Germinal center (tissue), 1 donor: ENCODE results near the gene HAAO.

Source experiments
- DNase-seq: peaks from one replicate; pipeline ENCODE4 v3.0.0; 2012; ENCODE audit warnings: mixed read lengths, low spot score

HAAO gene

GRCh38 chr2:42792087-42792582 lies 248 bp downstream of the HAAO start:
- DNase-seq: peak; percentile 71

DNA sequence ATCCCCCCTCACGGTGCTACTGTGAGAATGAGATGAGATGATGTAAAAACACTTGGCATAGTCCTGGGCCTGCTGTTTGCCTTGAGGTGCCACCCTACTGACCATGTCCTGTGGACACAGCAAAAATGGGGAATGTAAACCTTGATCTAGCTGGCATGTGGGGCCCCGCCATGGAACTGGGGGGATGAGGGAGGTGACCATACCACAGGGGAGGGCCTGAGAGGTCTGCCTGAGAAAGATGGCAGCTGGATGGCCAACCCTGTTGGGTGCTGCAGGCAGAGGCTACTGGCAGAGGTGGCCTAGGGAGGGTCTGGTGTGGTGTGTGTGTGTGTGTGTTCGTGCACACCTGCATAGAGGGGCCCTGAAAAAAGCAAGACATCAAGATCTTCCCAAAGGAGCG lies 777 bp downstream of the HAAO start:
- no peak for DNase-seq

DNA sequence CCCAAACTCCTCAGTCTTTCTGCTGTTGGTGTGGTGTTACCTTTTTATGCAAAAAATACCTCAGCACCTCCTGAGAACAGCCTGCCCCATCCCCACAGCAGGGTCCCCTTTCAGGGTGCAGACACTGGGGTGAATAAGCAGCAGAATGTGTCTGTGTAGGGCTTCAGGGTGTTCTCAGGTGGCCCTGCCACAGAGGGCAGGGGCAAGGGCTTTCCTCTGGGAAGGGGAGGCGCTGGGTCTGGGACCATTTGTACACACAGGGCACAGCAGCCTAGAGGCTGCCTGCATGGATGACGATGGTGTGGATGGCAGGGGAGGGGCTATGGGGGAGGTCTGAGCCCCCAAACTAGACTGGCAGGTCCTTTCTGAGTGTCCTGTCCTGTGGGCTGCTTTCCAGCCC lies 2.6 kb downstream of the HAAO start:
- no peak for DNase-seq

DNA sequence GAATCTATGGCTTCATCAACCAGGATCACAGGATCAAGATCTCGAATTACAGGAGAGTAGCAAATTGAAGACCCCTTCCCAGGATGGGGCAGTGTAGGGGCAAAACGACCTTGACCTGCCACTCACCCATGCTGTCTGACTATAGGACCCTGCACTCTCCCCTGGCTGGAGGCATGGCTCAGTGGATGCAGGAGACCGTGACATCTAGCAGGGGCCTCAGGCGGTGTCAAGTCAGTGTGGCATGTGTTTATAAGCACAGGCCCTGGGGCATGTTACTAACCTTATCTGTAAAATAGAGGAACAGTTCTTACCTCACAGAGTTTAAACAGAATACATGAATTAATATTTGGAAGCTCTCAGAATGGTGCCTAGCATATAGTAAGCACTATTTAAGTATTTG lies 3.5 kb downstream of the HAAO start:
- DNase-seq: no peak

- DNase-seq: no peak
Measured at GRCh38 chr2:42788478-42788793, 3.9 kb downstream of the HAAO start.

GRCh38 chr2:42787788-42788477 lies 4.5 kb downstream of the HAAO start:
- DNase-seq: no peak

GRCh38 chr2:42787424-42787787 lies 5.0 kb downstream of the HAAO start:
- DNase-seq: no peak

- DNase-seq: no peak
Measured at GRCh38 chr2:42786561-42787345, 5.6 kb downstream of the HAAO start.

- DNase-seq: no peak
Measured at GRCh38 chr2:42784204-42784880, 8.0 kb downstream of the HAAO start.

DNA sequence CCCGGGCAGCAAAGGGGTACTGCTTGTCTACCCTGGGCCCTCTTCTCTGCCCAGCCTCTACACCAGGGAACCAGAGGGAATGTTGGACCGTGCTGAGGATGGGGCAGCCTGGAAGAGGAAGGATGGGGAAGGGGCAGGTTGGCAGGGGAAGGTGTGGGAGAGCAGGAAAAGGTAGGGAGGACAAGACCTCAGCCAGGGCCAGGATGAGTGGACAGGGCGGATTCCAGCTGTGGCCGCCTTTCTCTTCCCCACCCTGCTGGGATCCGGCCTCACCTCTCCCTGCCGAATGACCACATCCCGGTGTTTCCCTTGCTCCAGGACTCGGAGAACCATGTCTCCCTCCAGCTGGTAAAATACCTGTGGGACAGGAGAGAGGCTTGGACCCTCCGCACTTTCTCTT lies 8.9 kb downstream of the HAAO start:
- no peak for DNase-seq

DNA sequence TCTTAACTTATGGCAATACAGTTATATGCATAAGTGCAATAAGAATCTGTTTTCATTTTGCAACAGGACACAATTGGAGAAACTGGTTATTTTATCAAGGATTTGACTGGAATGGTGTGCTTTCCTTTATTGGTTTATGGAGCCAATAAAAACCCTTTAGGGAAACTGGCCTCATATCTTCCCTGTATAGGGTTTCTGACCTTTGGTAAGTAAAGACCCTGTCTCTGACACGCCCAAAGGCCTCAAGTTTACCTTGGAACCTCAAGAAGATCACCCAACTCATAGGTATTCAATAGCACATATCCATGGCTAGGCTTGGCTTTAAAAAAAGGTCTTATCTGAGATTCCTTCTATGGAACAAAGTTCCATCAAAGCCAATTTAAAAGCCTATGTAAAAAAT lies 11.2 kb downstream of the HAAO start:
- DNase-seq: no peak

- no peak for DNase-seq
Measured at GRCh38 chr2:42777883-42778805, 14.2 kb downstream of the HAAO start.

GRCh38 chr2:42775810-42776209 lies 16.6 kb downstream of the HAAO start:
- DNase-seq: no peak

DNA sequence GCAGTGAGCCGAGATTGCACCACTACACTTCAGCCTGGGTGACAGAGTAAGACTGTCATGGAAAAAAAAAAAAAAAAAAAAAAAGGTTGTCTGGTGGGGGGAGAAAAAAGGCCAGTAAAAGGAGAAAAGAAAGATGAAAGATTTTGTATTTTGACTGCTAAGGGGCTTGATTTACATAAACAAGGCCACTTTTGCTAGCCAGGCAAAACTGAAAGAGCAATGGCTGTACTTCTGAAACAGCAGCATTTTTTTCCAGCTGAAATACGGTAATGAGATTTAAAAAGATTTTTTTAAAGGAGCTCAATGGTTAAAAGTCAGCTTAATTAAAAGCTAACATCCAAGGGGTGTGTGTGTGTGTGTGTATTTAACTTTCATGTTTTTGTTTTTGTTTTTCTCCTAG lies 17.2 kb downstream of the HAAO start:
- no peak for DNase-seq

DNA sequence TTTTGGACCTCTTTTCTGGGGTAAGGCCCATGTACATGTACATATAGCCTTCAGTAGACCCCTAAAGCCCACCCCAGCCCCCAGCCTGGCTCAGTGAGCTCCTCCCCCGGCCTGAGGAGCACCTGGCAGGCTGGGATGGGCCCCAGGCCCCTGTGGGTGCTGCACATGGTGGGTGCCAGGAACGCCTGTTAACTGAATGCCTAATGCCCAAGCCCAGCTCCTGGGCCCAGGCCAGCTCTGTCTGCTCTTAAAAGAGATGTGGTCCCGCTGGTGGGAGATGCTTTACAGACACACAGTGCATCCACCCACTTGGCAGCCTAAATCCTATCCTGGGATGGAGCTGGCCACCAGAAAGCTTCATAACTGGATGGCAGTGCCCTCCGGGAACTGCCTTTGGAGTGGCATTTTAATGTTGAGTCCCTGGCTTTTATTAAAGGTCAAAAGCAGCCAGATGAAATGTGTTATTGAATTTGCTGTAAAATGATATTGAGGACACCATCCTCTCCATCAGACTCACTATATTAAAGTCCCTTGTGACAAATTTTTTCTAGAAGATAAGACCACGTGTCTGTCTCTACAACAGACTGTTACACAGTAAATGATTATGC lies 20.7 kb downstream of the HAAO start:
- no peak for DNase-seq

GRCh38 chr2:42770288-42771131 lies 21.9 kb downstream of the HAAO start:
- peak; percentile 49 for DNase-seq

DNA sequence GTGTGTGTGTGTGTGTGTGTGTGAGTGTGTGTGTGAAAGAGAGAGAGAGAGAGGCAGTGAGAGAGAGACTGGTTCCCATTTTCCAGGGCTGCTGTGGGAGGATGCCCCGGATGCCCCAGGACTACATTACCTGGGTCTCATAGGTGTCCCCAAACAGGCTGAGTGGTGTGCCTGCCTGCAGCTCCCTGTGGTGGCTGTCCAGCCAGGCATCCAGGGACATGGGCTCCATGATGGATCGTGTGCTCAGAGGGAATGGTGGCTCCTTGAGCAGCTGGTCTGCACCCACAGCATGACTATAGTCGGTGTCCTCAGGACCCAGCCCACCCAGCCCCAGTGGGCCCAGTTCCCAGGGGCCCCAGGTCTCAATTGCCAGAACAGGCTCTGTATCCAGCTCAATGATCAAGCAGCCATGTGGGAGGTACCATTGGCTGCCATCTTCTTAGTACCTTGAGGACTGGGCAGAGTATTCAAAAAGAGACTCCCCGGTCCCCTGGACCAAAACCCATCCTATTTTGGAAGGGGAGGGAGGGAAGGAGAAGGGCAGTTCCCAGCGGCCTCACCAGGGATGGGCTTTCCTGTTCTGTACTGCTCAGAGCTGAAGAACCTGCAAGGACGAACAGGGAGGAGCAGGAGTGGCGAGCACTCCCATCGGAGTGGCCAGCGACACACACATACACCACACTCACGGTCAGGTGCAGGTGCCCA lies 22.6 kb downstream of the HAAO start:
- no peak for DNase-seq

DNA sequence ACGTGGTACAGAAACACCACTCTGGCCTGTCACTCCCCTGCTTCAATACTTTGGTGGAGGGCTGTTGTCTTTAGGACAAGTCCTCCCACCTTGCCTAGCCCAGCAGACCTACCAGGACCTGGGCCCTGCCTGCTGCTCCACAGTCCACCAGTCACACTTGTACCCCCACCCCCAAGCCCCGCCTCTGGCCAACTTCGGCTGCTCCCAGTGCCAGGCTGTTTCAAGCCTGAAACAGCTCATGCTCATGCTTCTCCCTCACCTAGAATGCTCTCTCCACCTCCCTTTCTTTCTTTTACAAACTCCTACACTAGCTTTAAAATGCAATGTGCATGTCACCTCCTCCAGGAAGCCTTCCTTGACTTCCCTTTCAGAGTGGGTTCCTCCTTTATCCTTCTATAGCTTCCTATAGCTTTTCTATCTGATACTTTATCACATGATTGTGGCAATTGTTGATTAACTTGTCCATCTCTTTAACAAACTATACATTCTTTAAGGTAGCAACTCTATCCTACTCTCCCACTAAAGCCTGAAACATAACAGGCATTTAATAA lies 23.6 kb downstream of the HAAO start:
- no peak for DNase-seq

- DNase-seq: no peak
Measured at GRCh38 chr2:42767899-42768705, 24.3 kb downstream of the HAAO start.
